ENCODE results near the gene GPC1.

Gene GPC1

GRCh38 chr2:240431661-240432424, 3.6 kb upstream of the GPC1 start:
- DNase-seq = no peak

GRCh38 chr2:240432430-240432819, 3.0 kb upstream of the GPC1 start:
- no peak for DNase-seq

- DNase-seq = no peak
Observed at GRCh38 chr2:240432820-240433801, 2.4 kb upstream of the GPC1 start.

- no peak for DNase-seq
Observed at GRCh38 chr2:240433973-240434727, 1.3 kb upstream of the GPC1 start.

GRCh38 chr2:240434728-240435456, 571 bp upstream of the GPC1 start:
- DNase-seq = peak; percentile 85

DNA sequence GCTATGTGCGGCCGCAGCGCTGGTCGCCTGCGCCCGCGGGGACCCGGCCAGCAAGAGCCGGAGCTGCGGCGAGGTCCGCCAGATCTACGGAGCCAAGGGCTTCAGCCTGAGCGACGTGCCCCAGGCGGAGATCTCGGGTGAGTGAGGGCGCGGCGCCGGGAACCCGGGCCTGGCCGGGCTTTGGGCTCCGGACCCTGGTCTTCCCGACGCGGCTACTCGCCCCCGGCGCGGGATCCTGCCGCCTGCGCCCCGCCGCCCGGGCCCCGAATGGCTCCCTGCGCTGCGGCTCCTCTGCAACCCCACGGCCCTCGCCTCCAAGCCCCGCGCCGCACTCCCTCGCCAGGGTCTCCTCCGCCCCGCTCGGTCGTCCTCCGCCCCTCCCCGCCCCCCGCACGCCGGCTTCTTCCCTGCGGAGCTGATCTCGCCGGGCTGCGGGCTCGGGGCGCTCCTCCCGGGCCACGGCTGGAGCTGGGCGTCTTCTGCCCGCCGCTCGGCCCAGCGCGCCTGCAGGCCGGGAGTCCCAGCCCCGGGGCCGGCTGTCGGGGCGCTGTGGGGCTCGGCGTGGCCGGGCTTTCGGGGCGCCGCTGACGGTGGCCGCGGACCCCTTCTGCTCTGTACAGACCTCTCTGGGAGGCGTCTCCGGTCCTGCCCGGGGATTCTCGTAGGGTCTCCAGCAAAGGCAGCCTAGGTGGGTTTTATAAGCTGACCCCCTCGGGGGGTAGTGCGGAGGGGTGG, 652 bp downstream of the GPC1 start:
- no peak for DNase-seq

DNA sequence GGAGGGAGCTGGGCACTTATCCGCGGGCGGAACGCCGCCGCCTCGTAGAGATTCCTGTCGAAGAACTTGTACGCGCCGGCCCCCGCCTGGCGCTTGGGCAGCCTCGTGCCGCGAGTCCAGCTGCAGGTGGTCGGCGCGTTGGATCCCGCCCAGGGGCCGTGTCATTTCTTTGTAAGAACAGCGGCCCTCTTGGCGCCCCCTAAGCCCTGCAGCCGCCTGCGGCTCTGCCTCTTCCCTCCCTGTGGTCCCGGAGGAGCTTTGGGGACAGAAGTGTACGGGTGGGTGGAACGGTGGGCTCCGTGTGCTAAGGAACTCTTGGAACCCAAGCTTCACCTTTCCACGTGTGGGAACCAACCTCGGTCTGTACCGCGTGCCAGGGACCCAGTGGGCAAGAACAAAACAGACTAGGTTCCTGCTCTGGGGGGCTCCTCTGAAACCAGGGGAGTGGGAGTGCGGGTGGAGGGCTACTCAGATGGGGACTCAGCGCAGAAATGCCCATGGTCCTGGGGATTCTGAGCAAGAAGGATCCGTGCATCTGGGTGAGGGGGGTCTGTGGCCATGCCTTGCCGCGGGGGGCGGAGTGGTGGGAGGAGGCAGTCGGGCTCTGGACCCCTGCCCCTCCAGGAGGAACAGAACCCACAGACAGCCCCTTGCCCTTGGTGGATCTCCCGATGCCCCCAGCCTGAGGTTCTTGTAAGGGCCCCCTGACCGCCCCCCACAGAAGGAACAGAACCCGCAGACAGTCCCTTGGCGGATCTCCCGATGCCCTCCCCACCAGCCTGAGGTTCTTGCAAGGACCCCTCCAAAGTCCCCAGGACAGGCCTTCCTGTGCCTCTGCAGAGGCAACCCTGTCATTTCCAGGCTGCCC, 1.5 kb downstream of the GPC1 start:
- DNase-seq = no peak

DNA sequence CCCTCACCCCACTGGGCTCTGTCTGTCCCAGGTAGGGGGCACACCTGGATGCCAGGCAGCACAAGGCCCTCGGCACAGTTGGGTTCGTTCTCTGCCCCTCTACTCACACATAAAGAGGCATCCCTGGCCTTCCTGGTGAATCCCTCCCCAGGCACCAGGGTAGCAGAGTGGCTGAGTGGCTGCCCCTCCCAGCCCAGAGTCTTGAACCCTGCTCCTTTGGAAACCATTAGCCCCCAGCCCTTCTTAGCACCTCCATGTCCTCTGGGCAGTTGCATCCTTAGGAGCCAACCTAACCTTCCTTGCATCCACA, 2.0 kb downstream of the GPC1 start:
- DNase-seq = no peak

DNA sequence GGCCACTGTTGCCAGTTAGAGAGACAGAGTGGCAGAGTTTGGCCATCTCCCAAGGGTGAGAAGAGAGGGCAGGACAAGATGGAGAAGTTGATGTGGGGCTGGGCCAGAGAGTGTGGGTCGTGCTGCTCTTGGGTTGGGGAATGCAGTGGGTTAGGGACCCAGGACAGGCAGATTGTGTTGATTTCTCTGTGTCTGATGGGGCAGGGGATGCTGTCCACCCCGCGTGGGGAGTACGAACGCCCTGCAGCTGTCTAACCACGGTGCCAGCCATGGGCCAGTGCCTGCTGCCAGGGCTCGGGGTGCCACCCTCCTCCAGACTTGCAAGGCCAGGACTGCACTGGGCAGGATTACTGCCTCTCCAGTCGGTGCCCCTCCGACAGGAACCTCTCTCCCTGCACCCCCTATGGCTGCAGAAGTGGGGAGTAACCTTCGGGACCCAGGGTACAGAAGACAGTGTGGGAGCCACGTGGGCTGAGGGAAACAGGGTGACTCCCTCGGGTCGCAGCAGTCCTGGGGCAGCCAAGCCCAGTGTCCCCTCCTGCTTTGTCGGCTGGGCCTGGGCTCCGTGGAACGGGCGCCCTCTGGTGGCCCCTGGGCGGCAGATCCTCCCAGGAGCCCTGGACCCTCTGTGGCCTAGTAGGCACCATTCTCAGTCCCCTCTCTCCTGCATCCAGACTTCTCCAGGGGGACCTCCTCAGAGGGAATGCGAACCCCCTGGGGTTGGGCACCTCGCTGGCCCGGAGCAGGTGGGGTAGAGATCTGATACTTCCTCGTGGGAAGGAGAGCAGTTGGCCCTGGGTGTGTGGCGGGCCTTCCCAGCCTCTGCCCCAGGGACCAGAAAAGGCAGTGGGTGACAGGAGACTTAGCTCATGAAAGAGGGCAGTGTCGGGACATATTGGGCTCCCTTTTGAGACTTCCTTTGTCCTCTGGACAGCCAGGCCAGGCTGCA, 2.7 kb downstream of the GPC1 start:
- DNase-seq = peak; percentile 60

DNA sequence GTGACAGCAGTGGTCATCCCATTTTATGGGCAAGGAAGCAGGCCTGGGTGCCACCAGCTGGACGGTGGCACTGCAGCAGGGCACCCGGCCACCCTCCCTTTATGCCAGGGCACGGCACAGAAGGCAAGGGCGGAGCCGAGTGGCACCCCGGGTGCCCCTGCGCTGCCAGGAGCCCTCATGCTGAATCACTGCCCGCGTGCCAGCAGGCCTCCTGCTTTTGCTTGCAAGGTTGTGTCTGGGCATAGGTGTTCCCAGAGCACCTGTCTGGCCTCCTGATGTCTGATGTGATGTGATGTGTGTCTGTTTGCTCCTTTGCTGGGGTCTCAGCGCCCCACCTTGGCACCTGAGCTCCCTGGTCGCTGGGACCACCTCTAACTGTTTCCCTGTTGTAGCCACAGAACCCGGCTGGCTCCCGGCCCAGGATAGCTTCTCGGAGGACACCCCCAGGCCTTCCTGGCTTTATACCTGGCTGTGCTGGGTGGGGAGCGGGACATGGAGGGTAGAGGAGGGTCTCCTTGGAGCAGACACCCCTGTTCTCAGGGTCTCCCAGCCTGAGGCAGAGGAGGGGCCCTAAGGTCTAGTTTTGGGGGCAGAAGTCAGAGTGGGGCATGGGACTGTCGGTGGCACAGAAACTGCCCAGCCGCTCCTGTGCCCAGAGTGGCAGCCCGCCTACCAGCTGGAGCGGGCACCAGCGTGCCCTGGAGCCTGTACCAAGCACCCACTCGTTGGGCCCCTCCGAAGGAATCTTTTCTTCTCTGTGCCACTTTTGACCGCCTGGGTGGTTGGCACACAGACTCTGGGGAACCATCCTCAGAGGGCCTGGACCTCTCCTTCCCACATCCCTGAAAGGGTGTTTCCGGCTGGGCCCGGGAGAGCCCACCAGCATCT, 3.6 kb downstream of the GPC1 start:
- no peak for DNase-seq

DNA sequence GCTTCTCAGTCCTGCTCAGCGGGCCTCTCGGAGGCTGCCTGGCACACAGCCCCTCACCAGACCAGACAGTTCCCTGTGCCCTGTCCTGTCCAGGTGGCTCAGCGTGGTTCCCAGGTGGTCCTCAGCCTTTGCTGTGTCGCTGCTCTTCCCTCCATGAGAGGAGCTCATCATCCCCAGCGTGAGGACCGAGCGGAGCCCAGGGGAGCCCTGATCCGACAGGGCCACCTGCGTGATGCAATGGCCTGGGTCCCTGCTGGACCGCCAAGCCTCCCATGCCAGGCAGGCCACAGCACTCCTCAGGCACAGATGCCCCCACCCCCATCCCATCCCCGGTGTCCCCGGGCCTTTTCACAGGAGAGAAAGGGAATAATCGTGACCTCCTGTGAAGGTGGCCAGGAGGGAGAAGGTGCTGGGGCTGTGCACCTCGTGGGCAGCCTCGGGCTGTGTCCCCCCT, 4.3 kb downstream of the GPC1 start:
- no peak for DNase-seq

DNA sequence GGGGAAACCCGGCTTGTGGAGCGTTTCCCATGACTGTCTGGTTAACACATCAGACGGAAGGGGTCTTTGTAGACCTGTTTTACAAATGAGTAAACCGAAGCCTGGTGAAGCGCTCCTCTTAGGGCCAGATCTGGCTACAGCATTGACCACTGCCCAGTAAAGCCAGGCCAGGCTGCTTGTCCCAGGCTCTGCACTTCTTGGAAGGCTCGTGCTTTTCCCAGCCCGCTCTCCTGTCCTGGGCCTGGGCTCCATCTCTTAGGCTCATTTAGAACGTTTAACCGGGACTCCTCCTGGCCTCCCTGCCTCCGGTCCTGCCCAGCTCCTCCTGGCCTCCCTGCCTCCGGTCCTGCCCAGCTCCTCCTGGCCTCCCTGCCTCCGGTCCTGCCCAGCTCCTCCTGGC, 4.8 kb downstream of the GPC1 start:
- DNase-seq = no peak

DNA sequence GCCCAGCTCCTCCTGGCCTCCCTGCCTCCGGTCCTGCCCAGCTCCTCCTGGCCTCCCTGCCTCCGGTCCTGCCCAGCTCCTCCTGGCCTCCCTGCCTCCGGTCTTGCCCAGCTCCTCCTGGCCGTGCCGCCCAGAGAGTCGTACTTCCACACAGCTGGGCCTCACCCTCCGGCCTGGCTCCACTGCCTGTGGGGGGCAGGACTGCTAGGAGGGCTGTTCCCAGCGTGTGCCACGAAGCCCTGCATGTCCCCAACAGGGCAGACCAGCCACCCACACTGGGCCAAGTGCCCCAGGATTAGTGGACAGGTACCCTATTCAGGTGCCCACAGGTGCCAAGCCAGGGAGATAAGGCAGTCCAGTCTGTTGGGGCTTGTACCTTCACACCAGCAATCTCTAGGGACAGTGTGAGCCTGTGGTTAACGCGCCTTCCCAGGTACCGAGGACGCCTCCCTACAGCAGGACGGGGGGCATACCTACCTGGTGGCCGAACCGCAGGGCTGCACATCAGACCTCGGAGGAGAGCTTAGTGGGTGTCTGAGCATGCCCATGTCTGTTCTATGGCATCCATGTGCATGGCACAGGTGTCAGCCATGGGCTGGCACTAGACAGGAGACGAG, 5.3 kb downstream of the GPC1 start:
- no peak for DNase-seq

- no peak for DNase-seq
Observed at GRCh38 chr2:240441326-240441992, 6.0 kb downstream of the GPC1 start.

GRCh38 chr2:240441993-240442411, 6.5 kb downstream of the GPC1 start:
- no peak for DNase-seq

DNA sequence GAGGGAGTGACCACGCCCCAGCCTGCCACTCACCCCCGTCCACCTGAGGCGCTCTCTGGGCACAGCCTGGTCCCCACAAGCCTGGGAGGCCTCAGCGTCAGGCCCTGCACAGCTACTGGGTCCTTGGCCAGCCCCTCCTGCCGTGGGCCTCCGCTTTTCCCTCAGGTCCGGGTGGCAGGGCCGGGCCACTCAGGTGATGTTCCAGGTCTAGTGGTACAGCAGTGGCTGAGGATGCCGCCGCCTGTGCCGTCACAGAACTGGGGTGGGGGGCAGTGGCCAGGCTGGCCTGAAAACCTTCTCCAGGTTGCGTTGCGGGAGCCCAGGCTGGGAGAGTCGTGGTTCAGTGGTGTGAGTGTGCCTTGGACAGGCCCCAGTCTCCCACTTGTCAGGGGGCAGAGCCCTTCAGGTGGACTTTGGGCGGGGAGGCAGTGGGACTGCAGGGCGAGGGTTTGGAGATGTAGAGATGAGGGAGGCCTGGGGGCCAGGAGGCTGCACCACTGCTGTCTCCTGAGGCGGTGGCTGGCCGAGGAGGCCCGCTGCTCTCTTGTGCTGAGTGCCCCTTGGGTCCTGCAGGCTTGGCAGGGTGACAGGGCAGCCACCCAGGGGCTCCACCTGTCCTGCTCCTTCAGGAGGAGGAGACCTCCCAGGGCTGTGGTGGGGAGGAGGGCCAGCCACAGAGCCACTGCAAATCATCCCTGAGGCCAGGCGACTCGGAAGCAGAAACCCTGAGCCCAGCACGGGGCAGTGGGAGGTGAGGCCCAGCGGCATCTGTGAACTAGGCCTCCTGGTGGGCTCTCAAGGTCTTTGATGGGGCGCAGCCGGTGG, 7.6 kb downstream of the GPC1 start:
- DNase-seq = no peak

DNA sequence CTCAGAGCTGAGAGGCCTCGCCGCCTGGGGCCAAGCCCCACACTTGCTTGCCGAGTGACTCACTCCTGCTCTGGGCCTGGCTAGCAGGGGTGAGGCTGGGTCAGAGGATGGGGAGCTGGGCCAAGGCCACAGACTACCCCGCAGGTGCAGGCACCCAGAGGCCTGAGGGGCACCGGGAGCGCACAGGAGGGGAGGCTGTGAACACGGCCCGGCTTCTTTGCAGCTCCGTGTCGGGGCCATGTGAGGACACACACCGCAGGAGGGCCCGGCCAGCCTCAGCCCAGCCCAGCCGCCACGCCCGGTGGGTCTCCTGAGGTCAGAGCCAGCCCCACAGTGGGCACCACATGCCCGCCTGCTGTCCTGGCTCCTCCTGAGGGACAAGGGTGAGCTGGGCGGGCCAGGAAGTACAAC, 8.4 kb downstream of the GPC1 start:
- DNase-seq = no peak

All from activated gamma-delta T cell treated with Interleukin-2 at 50 U/mL for 16 hours (primary cell).